Gastroesophageal sphincter (tissue), 4 donors: ENCODE measurements around the gene ANK2. TPM values are rescaled to one million over a fixed set of nuclear protein-coding genes. Genes with fewer than 3 reads are reported as not detected.

Experiments used
- ATAC-seq: fragments of 150-250 bp; one replicate; pipeline ENCODE4 v1.9.1; 2016; ENCODE audit warnings: mild to moderate bottlenecking, moderate library complexity
- H3K27ac ChIP-seq, 4 donors: fragments of 200-600 bp; sonication (generic) in 3 of 4; 1 replicate in 3 of 4; 2 replicates in 1 of 4; pipeline ENCODE4 v1.5.1; 2016 to 2019
- H3K27me3 ChIP-seq: fragments of 200-600 bp; sonication (generic); one replicate; pipeline ENCODE4 v1.5.1; 2019
- H3K36me3 ChIP-seq, 2 donors: fragments of 200-600 bp; sonication (generic); one replicate each; pipeline ENCODE4 v1.5.1; 2019; ENCODE audit warnings: control low read depth in 1 of 2
- H3K4me1 ChIP-seq, 3 donors: fragments of 200-600 bp; sonication (generic); 1 replicate in 2 of 3; 2 replicates in 1 of 3; pipeline ENCODE4 v1.5.1; 2016 to 2019; ENCODE audit warnings: control low read depth in 2 of 3
- H3K4me3 ChIP-seq, 2 donors: fragments of 200-600 bp; sonication (generic); one replicate each; pipeline ENCODE4 v1.5.1; 2019; ENCODE audit warnings: mild to moderate bottlenecking in 1 of 2, moderate library complexity in 1 of 2
- H3K9me3 ChIP-seq, 3 donors: fragments of 200-600 bp; sonication (generic); one replicate each; pipeline ENCODE4 v1.5.1; 2017 to 2019; ENCODE audit warnings: control low read depth in 2 of 3
- EP300 ChIP-seq: sonication (generic); formaldehyde crosslinking; IDR thresholded peaks from one replicate; pipeline ENCODE4 v1.6.1; 2017; ENCODE audit warnings: antibody characterized with exemption, mild to moderate bottlenecking
- POLR2A ChIP-seq, 2 donors: fragments of 450-650 bp; IDR thresholded peaks; one replicate each; pipeline ENCODE4 v1.6.1; 2017; ENCODE audit warnings: antibody characterized with exemption in 2 of 2, mild to moderate bottlenecking in 2 of 2, moderate library complexity in 1 of 2
- POLR2AphosphoS5 ChIP-seq: sonication (generic); formaldehyde crosslinking; IDR thresholded peaks from one replicate; pipeline ENCODE4 v1.6.1; 2017; ENCODE audit warnings: antibody characterized with exemption
- WGBS, 2 donors: methylation state at CpG; one replicate each; pipeline ENCODE4 v1.1.5; 2018; ENCODE audit warnings: low coverage in 1 of 2; 5-methylcytosine and 5-hydroxymethylcytosine counted together
- total RNA-seq, 4 donors: library from RNA; depleted of rRNA; stranded (reverse); fragments of >200 nt; gene quantifications; one replicate each; pipeline ENCODE4 v1.1.0, GENCODE V29; 2016
- TF ChIP-seq, protein P1 (sequence below), 4 experiments: fragments of 200-600 bp in 2 of 4; fragments of 450-650 bp in 2 of 4; sonication (generic) in 1 of 4; IDR thresholded peaks; one replicate each; pipeline ENCODE4 v1.5.1; 2017 to 2019; ENCODE audit warnings: antibody characterized with exemption in 4 of 4, mild to moderate bottlenecking in 2 of 4, moderate library complexity in 2 of 4

ANK2 gene
- total RNA-seq, 4 donors from 2014 or later: 84.9 to 104 (median 91.5) TPM

DNA sequence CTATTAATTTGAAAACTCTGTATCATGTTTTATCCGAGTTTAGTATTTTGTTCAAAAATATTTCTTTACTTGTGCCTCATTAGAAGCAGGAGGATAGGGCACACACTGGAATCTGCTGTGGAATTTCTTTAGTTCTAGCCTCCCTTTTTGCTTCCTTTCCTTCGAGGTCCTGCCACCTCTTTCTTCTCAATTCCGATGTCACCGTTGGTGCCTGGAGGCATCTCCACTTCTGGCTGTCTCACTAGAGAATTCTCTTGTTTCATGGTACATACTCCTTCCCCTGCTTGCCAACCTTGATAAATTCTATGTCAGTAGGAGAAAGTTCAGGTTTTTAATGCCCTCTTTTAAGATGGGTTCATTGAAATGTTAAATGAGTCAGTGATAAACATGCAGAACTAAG lies 140.1 kb downstream of the ANK2 start:
- Histone ChIP-seq H3K27ac (no peak overlapping the region), H3K4me1 (no peaks in the 10 kb centered on the region), H3K36me3 (no peaks in the 10 kb centered on the region), H3K4me3 (no peak overlapping the region), H3K9me3 (no peaks in the 10 kb centered on the region), H3K27me3 (no peaks in the 10 kb centered on the region)
- ATAC-seq: no peak
- 70 to 79% methylated on average over 4 of the region's 4 CpGs for WGBS, 2 donors
- no peak for TF ChIP-seq POLR2AphosphoS5
- no peak for TF ChIP-seq EP300
- TF ChIP-seq POLR2A (IDR thresholded peaks at IDR 0.05): no peak
- TF ChIP-seq, protein P1, sequence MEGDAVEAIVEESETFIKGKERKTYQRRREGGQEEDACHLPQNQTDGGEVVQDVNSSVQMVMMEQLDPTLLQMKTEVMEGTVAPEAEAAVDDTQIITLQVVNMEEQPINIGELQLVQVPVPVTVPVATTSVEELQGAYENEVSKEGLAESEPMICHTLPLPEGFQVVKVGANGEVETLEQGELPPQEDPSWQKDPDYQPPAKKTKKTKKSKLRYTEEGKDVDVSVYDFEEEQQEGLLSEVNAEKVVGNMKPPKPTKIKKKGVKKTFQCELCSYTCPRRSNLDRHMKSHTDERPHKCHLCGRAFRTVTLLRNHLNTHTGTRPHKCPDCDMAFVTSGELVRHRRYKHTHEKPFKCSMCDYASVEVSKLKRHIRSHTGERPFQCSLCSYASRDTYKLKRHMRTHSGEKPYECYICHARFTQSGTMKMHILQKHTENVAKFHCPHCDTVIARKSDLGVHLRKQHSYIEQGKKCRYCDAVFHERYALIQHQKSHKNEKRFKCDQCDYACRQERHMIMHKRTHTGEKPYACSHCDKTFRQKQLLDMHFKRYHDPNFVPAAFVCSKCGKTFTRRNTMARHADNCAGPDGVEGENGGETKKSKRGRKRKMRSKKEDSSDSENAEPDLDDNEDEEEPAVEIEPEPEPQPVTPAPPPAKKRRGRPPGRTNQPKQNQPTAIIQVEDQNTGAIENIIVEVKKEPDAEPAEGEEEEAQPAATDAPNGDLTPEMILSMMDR (IDR thresholded peaks at IDR 0.05): no peak

DNA sequence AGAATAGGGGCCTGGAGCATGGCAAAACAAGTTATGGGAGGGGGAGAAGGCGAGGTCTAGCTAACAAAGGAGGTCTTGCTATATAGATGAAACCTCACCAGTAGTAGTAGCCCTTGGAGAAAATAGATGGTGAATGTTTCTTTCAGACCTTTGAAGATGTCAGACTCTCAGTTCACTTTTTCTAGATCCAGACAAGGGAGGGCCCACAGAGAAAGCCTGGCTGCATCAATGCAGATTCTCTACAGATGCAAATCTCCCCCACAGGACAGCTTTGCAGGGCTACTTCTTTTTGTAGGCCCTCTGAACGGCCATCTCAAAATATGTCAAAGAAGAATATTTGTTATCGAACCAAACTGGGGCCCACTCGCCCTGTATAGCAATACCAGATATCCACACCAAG lies 159.7 kb downstream of the ANK2 start:
- WGBS, 2 donors: 91 to 93% methylated on average over 1 to 4 of the region's 4 CpGs
- Histone ChIP-seq H3K4me3 (no peak overlapping the region), H3K4me1 (no peaks in the 10 kb centered on the region), H3K36me3 (no peaks in the 10 kb centered on the region), H3K27ac (no peak overlapping the region), H3K9me3 (no peaks in the 10 kb centered on the region), H3K27me3 (no peaks in the 10 kb centered on the region)
- TF ChIP-seq EP300 (no peak), POLR2AphosphoS5 (no peak), POLR2A (IDR thresholded peaks at IDR 0.05) (no peak)
- TF ChIP-seq, protein P1 (IDR thresholded peaks at IDR 0.05): no peak
- ATAC-seq: no peak

DNA sequence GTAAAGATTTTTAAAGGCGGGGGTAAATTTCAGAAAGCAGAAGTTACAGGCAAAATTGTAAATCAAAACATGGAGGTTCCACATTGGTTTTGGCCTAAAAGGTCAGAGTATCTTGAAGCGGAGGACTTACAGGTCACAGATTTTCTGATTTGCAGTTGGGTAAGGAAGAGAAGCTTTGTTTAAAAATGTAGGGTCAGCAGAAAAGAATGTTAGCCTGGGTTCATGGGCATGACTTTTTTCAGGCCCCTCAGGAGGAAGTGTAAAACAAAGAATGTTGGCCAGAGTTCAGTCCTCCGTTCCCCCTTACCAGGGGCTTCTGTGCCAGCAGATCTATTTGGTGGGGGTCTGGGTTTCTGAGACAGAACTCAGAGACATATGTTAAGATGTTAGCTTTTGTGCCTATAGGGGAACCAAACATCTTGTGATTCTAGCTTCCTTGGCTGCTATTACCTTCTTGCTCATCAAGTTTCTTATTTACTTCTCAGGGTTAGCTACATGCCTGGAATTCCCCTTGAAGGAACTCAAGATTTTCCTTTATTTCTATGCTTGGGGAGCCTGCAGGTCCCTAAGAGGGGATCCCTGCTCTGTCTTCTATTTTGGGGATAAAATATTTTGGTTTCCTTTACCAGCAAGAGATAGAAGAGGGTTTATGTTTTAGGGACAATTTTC lies 160.3 kb downstream of the ANK2 start:
- no peak overlapping the region for H3K4me3 ChIP-seq
- WGBS, 2 donors: 75 to 88% methylated on average over 3 of the region's 3 CpGs
- no peak overlapping the region for H3K27ac ChIP-seq
- no peaks in the 10 kb centered on the region for H3K36me3 ChIP-seq
- TF ChIP-seq POLR2A (IDR thresholded peaks at IDR 0.05) (no peak), EP300 (no peak)
- no peaks in the 10 kb centered on the region for H3K27me3 ChIP-seq
- no peaks in the 10 kb centered on the region for H3K4me1 ChIP-seq
- H3K9me3 ChIP-seq: no peaks in the 10 kb centered on the region
- ATAC-seq: no peak

DNA sequence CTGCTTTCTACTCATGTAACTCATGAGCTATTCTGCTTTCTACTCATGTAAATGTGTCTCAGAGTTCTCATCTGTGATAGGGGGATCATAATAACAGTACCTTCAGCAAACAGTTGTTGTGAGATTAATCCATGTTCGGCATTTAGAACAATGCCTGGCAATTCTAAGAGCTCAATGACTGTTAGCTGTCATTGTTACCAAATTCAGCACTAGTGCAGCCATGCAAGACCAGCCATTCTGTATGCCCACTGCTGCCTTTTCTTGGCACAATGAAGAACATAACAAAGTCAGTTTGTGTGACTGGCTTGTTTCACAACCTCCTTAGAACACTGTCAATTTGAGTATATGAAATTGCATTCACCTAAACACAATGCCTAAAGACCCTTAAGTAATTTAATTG lies 163.2 kb downstream of the ANK2 start:
- Histone ChIP-seq H3K36me3 (no peaks in the 10 kb centered on the region), H3K9me3 (no peaks in the 10 kb centered on the region), H3K27ac (no peak overlapping the region), H3K27me3 (no peaks in the 10 kb centered on the region), H3K4me1 (no peaks in the 10 kb centered on the region), H3K4me3 (no peak overlapping the region)
- TF ChIP-seq, protein P1 (IDR thresholded peaks at IDR 0.05): no peak
- no peak for TF ChIP-seq EP300
- TF ChIP-seq POLR2A (IDR thresholded peaks at IDR 0.05): no peak
- TF ChIP-seq POLR2AphosphoS5: no peak
- no peak for ATAC-seq
- WGBS, 2 donors: 83 to 100% methylated on average over 1 of the region's 1 CpG

DNA sequence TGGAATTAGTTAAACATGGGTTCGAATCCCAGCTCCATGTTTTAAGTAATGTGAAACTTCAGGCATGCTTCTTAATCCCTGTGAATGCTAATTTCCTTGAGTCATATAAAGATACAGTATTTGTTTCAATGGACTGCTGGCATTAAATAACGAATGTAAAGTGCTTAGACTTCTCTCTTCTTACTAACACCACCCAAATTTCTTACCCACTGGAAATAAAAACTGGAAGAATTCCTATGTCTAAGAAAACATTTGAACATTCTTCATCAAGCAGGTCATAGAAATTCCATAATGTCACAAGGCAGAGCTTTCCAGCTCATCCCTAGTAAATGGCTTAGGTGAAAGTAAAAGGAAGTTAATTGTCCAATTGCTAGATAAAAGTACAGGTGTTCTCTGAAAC lies 172.5 kb downstream of the ANK2 start:
- Histone ChIP-seq H3K4me1 (no peaks in the 10 kb centered on the region), H3K4me3 (no peak overlapping the region), H3K27me3 (no peaks in the 10 kb centered on the region), H3K27ac (no peak overlapping the region), H3K36me3 (no peaks in the 10 kb centered on the region), H3K9me3 (no peaks in the 10 kb centered on the region)
- TF ChIP-seq POLR2AphosphoS5: no peak
- TF ChIP-seq, protein P1 (IDR thresholded peaks at IDR 0.05): no peak
- TF ChIP-seq EP300: no peak
- TF ChIP-seq POLR2A (IDR thresholded peaks at IDR 0.05): no peak
- ATAC-seq: no peak
- 20 to 48% methylated on average over 1 to 2 of the region's 2 CpGs for WGBS, 2 donors
